ENCODE data around the gene SBF2. TPM values are rescaled to one million over a fixed set of nuclear protein-coding genes. Genes with fewer than 3 reads are reported as not detected.

Gene SBF2
- total RNA-seq, 1 experiment from 2014 or later = 23.1 TPM

DNA sequence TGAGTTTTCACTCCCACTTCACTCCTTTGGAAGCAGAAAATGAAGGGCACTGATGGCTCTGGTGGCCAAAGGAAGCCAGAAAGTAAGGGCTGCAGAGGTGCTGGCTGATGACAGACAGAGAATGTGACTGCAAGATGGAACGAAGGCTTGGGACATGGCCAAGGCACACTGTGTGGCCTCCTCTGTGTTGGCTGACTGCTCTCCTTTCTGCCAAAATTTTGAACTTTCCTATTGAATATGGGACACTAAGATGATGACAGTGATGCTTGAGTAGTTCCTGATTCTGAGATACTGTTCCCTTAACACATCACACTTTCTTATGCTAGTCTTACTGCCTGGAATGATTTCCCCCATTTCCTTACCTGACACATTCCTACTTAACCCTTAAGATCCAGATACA lies 473.8 kb downstream of the SBF2 start:
- DNase-seq (ENCODE audit: low read depth) = no peak

DNA sequence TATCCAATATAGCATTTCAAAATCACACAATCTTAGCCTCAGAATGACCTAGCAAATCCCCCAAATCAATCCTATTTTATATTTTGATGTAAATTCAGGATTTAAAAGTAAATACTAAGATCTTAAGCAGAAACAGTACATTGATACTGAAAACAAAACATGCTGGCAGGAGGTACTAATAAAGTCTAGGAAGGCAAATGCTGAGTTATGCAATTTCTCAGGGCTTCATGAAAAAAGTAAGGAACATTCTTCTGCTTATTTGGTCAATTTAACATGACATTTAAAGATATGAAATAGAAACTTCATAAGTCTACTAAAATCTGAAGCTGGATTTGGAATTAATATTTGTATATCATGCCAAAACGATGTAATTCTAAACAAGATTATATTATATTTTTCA lies 476.8 kb downstream of the SBF2 start:
- no peak for DNase-seq (ENCODE audit: low read depth)

DNA sequence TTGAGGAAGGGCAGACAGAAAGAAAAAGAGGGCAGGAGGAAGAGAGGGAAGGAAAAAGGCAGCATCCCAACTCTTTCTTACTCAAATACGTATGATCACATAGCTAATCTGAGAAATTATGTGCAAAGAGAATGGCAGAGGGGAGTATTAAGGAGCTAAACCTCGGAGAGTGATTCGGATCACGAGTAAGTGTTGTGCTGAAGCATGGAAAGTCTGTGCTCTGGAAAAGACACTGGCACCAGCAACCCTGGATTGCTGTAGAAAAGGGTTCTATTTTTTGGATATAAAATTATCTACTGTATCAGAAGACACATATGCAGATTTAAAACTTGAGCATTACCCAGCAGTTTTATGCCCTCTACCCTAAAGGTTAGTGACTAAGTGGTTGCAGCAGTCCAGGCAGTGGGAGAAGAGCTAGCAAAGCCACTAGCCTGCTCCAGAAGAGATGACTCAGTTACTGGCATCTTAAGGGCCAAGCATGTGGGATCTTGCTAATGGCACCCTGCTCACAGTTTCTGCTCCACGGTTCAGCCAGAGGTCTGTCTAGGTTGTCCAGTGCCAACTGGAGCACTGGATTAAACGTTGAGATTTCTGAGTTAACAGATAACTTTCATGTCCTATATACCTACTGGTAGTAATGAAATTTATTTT lies 478.4 kb downstream of the SBF2 start:
- DNase-seq (ENCODE audit: low read depth) = peak; percentile 78

DNA sequence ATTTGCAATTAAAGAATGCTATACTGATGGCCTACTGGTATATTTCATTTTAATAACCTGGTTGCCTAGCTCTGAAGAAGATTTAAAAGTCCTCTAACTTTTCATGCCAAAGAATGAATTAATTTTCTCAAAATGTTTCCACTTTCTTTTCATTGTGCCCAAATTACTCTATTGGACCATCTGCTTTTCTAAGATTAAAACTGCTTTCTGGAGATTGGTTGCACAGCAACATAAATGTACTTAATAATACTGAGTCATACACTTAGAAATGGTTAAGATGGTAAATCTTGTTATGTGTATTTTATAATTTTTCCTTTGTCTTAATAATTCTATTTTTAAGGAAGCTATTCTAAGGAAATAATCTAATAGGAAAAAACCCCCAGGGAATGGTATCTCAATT lies 479.9 kb downstream of the SBF2 start:
- DNase-seq (ENCODE audit: low read depth) = no peak

DNA sequence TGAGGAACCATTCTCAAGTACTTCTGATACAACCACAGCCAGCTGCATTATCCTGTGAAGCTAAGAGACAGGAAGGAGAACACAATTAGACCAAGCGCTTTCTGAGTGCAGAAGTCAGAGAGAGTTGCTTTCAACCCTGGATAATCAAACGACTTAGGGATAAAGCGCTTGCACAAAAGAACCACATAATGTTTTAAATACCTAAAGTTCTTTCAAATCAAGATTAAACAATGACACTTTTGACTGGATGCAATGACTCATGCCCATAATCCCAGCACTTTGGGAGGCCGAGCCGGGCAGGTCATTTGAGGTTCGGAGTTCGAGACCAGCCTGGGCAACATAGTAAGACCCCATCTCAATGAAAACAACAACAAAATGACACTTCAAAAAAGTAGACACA lies 485.1 kb downstream of the SBF2 start:
- DNase-seq (ENCODE audit: low read depth) = peak; percentile 47

DNA sequence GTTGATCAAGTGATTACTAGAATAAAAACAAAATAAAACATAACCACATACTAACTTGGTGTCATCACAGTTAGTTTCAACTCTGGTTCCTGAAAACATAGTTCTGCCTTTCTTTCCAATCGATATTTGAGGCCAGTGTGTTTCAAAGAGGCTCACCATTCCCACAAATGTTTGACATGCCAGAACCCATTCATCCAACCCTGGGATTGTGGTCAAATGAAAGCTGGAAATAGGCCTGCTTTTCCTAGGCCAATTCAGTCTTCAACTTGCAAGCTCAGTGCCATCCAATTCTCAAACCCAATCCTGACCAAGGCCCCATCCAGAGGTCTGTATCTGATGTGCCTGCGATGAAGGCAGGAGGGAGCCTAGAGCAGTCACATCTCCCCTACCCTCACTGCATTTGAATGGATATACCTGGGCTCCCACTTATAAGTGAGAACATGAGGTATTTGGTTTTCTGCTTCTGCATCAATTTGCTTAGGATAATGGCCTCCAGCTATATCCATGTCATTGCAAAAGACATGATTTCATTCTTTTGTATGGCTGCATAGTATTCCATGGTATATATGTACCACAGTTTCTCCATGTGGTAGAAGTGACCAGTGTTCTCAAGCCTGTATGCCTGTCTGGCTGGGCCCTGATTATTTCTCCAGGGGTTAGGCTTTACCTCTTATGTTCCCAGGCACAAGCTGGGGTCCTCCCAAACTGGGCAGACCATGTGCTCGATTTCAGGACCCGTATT lies 486.9 kb downstream of the SBF2 start:
- no peak for DNase-seq (ENCODE audit: low read depth)

DNA sequence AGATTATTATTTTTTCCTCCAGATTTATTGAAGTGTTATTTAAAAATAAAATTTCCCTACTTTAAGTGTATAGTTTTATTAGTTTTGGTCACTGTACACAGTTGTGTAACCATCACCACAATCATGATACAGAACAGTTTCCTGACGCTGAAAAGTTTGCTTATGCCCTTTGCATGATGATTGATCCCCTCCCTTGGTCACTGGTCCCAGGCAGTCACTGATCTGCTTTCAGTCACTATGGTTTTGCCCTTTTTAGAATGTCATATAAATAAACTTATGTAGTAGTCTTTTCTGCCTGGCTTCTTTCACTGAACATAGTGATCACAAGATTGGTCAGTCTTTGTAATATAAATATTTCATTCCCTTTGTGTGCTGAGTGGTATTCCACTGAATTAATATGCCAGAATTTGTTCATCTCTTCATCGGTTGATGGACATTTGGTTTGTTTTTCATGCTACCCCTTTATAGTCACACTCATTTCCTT lies 489.6 kb downstream of the SBF2 start:
- no peak for DNase-seq (ENCODE audit: low read depth)

DNA sequence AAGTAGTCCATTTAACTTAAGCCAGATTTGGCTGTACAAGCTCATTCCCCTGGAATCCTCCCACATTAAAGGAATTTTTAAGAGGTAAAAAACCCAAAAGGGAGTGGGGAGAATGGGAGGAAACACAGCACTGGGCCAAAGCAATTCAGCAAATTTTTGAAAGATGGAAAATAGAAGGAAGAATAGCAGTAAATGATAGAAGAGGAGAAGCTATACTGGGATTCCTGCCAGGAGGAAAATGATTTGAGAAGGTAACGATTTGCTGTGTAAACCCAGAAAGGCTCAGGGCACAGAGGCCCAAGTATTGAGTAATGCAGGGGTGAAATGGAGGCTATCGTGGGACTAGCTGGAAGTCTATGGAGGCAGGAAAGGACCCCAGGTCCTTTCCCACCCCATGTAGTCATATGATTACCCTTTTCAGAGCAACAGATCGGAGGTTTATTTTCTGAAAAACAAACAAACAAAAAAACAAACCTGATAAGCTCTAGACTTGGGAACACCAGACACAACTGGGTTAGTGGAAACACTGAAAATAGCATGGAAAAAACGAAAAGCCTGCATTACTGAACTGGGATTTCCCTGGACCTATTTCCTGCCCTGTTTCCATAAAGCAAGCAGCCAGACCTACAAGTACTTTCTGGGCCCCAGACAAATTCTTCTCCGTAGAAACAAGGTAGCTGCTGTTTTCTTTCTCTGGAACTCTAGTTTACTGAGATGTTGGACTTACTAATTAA lies 490.2 kb downstream of the SBF2 start:
- DNase-seq (ENCODE audit: low read depth) = no peak

DNA sequence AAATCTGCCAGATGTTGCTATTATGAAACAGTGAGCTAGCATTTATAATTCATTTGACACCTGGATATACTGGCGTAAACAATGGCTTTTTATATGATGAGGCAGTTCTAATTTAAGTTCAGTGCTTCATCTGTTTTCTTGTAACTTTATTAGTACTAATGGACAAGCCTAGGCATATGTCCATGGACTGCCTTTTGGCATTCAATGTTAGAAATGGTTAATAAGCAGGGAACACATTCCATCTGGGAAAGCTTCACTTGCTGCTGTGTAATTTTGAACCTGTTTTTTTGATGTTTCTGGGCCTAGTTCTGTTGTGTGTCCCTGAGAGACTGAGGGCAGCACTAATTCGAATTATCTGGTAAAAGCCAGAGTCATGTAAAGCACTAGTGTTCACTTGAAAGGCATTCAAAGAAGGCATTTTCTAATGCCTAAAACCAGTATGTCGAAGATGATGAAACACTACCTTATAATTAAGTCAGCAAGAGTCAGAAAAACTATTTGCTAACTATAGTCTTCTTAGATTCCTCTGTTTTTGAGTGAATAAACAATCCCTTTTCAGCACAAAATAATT lies 491.6 kb downstream of the SBF2 start:
- no peak for DNase-seq (ENCODE audit: low read depth)

DNA sequence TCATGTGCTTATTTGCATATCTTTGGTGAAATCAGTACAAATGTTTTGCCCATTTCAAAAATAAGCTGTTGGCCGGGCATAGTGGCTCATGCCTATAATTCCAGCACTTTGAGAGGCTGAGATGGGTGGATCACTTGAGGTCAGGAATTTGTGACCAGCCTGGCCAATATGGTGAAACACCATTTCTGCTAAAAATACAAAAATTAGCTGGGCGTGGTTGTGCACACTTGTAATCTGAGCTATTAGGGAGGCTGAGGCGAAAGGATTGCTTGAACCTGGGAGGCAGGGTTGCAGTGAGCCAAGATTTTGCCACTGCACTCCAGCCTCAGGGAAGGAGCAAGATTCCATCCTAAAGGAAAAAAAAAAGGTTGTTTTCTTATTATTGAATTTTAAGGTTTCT lies 494.1 kb downstream of the SBF2 start:
- DNase-seq (ENCODE audit: low read depth) = peak; percentile 6

DNA sequence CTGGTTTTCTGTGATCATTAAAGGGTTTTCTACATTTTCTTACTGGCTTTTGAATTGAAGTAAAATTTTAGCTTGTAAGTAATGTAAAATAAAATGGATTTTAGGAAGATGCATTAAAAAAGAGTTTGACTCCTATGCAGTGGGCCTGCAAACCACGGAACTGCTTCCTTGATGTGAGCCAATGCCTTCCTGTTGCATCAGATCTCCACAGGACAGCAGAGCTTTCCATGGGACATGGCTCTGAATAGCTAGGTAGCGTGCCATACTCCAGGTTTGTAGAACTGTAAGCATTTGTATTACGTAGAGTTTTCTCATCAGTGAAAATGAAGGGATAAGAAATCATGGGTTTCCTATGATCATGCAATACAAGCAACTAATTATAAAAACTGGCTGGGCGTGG lies 496.7 kb downstream of the SBF2 start:
- DNase-seq (ENCODE audit: low read depth) = no peak

DNA sequence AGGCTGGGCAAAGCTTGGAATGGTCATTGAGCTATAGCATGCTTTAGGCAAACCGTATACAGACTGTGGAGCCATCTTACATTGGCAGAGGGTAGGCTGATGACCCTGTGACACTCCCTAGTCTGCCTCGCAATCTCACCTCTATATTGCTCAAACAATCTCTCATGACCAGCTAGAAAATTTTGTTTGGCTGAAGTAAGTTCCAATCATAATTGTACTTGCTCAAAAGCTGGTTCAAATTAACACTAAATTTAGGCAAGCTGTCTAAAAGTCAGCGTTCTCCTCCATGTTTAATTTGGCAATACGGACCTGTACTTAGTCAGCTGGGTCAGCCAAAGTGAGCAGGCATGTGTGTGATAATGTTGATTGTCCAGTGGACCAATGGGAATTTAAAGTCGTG lies 497.2 kb downstream of the SBF2 start:
- no peak for DNase-seq (ENCODE audit: low read depth)

DNA sequence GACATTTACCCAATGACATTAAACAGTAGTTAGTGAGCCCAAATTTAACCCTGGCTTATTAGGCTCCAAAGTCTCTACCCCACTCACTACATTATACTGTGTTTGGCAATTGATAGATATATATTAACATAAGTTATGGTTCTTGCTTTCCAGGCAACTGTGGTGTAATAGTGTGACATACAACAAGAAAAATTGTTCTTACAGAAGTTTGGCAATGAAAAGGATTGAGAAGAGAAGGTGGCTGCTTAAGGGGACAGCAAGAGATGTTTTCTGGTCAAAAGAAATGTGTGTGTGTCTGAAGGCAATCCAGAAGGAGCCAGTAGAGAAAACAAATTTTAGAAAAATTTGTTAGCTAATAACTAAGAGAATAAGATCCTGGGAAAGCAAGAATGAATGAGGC lies 497.8 kb downstream of the SBF2 start:
- no peak for DNase-seq (ENCODE audit: low read depth)

DNA sequence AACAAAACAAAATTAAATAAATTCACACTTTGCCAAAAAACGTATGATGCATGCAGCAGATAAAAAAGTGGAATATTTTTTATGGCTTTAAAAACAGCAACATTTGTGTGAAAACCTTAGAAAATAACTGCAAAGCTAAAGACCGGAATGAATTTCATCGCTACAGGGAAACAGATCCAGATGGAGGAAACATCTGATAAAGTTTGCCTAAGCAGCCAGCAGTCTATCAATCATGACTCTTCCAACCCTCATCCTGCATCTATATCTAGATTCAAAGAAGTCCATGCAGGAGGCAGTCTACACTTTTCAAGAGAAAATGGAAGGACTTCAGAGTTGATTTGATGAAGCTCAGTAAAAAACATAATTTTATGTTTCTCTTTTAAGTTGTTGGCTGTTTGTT lies 503.3 kb downstream of the SBF2 start:
- DNase-seq (ENCODE audit: low read depth) = no peak

DNA sequence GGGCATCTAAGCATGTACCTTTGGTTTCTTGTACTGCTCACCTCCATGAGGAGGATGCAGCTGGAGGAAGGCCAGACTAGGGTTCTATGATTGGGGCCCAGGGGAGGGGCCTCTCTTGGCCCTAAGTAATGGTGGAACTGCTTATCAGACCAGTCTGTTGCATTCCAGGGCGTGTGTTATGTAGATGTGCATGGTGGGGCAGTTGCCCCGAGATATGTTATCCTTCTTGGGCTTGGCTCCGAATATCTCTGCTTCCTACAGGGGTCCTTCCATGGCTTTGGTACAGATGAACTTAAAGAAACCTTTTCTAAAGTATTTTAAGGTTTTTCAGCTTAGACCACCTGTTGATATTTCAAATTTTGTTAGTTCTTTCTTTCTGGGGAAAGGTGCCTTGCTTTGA lies 504.1 kb downstream of the SBF2 start:
- no peak for DNase-seq (ENCODE audit: low read depth)

DNA sequence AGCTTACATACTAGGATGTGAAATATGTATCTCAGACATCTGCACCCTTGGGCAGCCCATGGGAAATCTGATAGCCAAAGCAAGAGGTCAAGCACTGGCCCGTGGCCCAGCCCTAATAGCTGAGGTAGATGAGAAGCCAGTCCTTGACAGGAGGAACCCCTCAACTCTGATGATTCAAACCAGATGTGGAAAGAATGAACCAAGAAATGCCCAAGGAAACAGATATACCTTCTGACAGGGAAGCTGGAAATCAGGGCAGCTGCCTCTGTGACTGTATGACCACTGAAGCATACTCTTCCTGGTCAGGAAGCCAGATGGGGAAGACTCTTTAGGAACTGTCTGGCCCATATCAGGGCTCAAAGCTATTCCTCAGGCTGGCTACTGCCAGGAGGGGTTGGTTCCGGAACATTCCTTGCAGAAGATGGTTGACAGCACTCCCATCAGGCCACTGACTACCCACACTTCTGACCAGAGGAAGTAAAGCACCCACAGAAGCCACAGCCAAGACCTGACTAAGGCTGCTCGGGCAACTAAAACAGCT lies 506.0 kb downstream of the SBF2 start:
- peak; percentile 60 for DNase-seq (ENCODE audit: low read depth)

DNA sequence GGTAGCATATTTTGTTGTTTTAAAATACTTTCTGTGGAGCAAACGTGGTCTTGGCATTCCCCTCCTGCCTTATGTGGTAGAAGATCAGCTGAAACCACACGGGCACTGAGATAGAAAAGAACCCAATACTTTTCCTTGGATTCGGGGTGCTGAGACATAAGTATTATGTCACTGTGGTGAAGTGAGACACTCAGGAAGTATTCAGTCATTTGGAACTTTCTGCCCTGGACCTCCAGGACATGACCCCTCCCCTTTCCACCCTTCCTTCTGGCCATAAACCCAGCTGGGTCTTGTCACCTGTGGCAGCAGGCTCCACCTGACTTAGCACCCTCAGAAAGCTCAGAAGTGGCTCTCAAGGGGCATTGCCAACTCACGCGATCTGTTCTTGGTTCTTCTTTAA lies 506.8 kb downstream of the SBF2 start:
- DNase-seq (ENCODE audit: low read depth) = no peak

DNA sequence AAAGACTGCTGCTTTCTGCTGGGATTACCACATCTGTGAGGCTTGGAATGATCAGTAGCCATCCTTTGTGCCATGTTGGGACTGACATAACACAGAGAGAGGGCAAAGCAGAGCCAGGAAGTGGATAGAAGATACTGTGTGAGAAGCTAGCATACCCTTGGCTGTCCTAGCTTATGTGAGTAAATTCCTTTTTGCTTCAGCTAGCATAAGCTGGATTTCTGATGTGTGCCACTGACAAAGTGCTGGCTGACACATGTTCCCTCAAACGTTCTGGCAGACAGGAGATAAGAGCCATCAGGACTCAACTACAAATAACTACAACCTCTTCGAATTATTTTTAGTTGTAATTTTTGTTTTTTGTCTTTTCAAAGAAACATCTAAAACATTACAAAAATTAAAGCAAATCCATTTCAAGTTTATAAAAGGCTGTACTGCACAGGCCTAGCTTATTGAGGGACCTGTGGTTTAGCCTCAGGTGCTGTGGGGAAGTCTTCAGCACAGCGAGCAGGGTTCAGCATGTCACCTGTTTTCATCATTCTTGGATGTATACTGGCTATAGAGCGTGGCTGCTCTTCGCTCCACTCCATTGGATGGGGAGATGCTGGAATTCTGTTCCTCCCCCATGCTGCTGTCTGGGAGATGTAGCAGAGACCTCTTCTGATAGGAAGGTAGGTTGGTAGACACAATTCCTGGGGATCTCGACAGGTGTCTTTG lies 509.3 kb downstream of the SBF2 start:
- no peak for DNase-seq (ENCODE audit: low read depth)

DNA sequence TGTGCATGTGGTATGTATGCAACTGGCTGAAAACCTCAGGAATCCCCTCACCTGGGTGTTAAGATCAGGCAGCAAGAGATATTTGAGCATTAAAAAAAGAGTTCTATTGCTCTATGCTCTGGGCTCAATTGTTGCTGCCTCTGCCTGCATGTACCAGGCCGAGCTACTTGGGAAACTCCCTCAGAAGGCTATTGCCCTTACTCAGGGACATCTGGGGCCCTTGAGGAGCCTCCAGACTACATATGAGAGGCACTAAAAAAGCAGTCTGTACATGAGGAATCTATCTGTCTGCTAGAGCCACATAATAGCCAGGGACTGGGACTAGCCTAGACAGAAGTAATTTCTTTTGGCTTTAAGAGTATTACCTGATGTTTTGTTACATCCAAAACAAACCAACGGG lies 510.0 kb downstream of the SBF2 start:
- DNase-seq (ENCODE audit: low read depth) = no peak

DNA sequence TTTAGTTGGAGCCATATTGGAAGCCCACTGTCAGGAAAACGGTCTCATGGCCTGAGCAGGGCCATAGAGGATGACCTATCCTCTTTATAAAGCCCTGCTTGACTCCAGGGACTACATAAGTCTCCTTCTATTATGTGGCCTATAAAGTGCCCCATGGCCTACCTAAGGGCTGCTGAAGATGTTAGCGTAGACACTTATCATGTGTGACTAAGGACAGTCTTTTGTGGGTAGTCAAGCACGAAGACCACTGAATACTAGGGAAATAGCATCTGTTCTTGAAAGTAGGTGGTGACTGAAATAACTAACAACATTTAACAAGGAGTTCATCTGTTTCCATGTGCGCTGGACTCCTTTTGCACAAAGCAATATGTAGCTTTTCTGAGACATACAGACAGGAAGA lies 513.1 kb downstream of the SBF2 start:
- no peak for DNase-seq (ENCODE audit: low read depth)

DNA sequence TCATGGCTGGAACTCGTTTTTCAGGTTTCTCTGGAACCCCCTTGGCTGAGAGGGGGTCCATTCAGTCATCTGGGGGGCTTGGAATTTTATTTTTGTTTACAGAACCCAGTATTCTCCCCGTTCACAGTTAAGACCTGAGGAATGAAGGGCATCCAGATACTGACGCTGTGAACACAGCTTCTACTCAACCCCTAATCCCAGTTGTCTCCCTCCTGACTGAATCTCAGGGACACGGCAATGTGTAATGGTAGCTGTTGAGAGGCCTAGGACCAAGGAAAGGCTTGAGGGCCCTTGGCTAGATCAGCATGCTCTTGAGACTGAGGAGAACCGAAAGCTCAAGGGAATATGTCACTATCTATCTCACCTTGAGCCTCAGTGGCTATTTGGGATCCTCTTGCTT lies 516.5 kb downstream of the SBF2 start:
- no peak for DNase-seq (ENCODE audit: low read depth)

All from HT1080 (cell line).